SU-DHL-6 (cell line): ENCODE data around the gene MEI1.

Experiments used
- H2AFZ ChIP-seq: fragments of 200-600 bp; sonication (generic); 2 replicates; pipeline ENCODE4 v1.6.1; 2014; ENCODE audit warnings: low read depth, mild to moderate bottlenecking, moderate library complexity, mixed read lengths, antibody characterized with exemption, low read length; ENCODE audit not compliant: severe bottlenecking
- H3F3A ChIP-seq: fragments of 200-600 bp; shearing (Covaris generic); 2 replicates; pipeline ENCODE4 v1.6.0; 2016; ENCODE audit warnings: antibody characterized with exemption, mild to moderate bottlenecking; ENCODE audit not compliant: insufficient read depth
- H3K27ac ChIP-seq: fragments of 200-600 bp; sonication (generic); 2 replicates; pipeline ENCODE4 v1.5.1; 2016; ENCODE audit warnings: low read depth, mild to moderate bottlenecking, low read length, moderate library complexity, mixed read lengths
- H3K27me3 ChIP-seq: fragments of 200-600 bp; sonication (generic), shearing (Covaris generic); 2 replicates; pipeline ENCODE4 v1.6.0; 2014; ENCODE audit warnings: mild to moderate bottlenecking, low read length
- H3K36me3 ChIP-seq: fragments of 200-600 bp; sonication (generic); 2 replicates; pipeline ENCODE4 v1.6.1; 2014; ENCODE audit warnings: mild to moderate bottlenecking, low read length, mixed read lengths
- H3K4me2 ChIP-seq: fragments of 300-600, 200-600 bp; shearing (Covaris generic), sonication (generic); 2 replicates; pipeline ENCODE4 v1.6.0; 2014; ENCODE audit warnings: low read length, low read depth, mild to moderate bottlenecking; ENCODE audit not compliant: poor library complexity, severe bottlenecking
- H3K4me3 ChIP-seq: fragments of 200-600 bp; sonication (generic); 2 replicates; pipeline ENCODE4 v1.5.1; 2014; ENCODE audit warnings: antibody characterized with exemption, low read length, mild to moderate bottlenecking, mixed read lengths; ENCODE audit not compliant: insufficient read depth, poor library complexity, severe bottlenecking
- H3K79me2 ChIP-seq: fragments of 200-600 bp; sonication (generic); 2 replicates; pipeline ENCODE4 v1.6.1; 2014; ENCODE audit warnings: mild to moderate bottlenecking, low read length, moderate library complexity; ENCODE audit not compliant: insufficient read depth
- H3K9ac ChIP-seq: fragments of 200-600 bp; sonication (generic); 2 replicates; pipeline ENCODE4 v1.7.0; 2014; ENCODE audit warnings: mild to moderate bottlenecking, low read length
- H3K9me2 ChIP-seq: fragments of 200-600 bp; sonication (generic); replicated peaks from 2 replicates; pipeline ENCODE4 v1.6.1; 2014; ENCODE audit warnings: low read length; ENCODE audit not compliant: insufficient read depth
- H3K9me3 ChIP-seq: fragments of 200-600 bp; sonication (generic); 2 replicates; pipeline ENCODE4 v1.6.1; 2014; ENCODE audit warnings: low read length, mixed read lengths; ENCODE audit not compliant: insufficient read depth
- H4K20me1 ChIP-seq: fragments of 200-600 bp; sonication (generic); 2 replicates; pipeline ENCODE4 v1.6.1; 2014; ENCODE audit warnings: low read depth, mild to moderate bottlenecking, antibody characterized with exemption, low read length, moderate library complexity, mixed read lengths
- CTCF ChIP-seq: fragments of 200-600 bp; sonication (generic); IDR thresholded peaks from one replicate; pipeline ENCODE4 v1.5.1; 2017; ENCODE audit warnings: antibody characterized with exemption, mild to moderate bottlenecking, low read length, moderate library complexity; ENCODE audit not compliant: insufficient read depth, poor library complexity, severe bottlenecking
- EZH2phosphoT487 ChIP-seq: fragments of 200-600 bp; sonication (generic), shearing (Covaris generic); conservative IDR thresholded peaks from 2 replicates; pipeline ENCODE4 v1.6.1; 2018; ENCODE audit warnings: mild to moderate bottlenecking, antibody characterized with exemption, low read length, moderate library complexity, mixed read lengths

Gene MEI1

GRCh38 chr22:41848468-41848867 lies 149.2 kb downstream of the MEI1 start:
- Histone ChIP-seq H2AFZ (no peak overlapping the region), H3K36me3 (peaks cover 8% of the 10 kb centered on the region; the same call in 1 of the 2 replicates), H3K27me3 (no peaks in the 10 kb centered on the region), H4K20me1 (peaks cover 8% of the 10 kb centered on the region; the same call in 1 of the 2 replicates), H3K4me2 (no peak overlapping the region), H3K9me3 (no peaks in the 10 kb centered on the region), H3F3A (peaks cover 3% of the 10 kb centered on the region; the same call in 1 of the 2 replicates), H3K27ac (peak overlapping the region; percentile 4; the same call in 1 of the 2 replicates), H3K9ac (no peak overlapping the region; the same call in 1 of the 2 replicates), H3K4me3 (no peak overlapping the region), H3K9me2 (no peaks in the 10 kb centered on the region), H3K79me2 (peaks cover 98% of the 10 kb centered on the region)
- TF ChIP-seq CTCF = no peak
- TF ChIP-seq EZH2phosphoT487 = no peak
